Activated CD8-positive, alpha-beta T cell treated with anti-CD3 and anti-CD28 coated beads, Interleukin-2, amount 10 ng/mL, durations not matched to agents 7 days and 5 days (primary cell): ENCODE results near the gene ACER1. TPM values are rescaled to one million over a fixed set of nuclear protein-coding genes. Genes with fewer than 3 reads are reported as not detected.

ENCODE experiments used
- ATAC-seq: fragments of 150-1000 bp; cut with Tn5 transposase; one replicate; pipeline ENCODE4 v1.10.0; 2021; ENCODE audit warnings: moderate library complexity
- CTCF ChIA-PET: fragments of 350-600 bp; sonication (Branson Sonifier 250); formaldehyde crosslinking; loops from one replicate; lab custom pipeline; 2021; ENCODE audit warnings: antibody characterized with exemption; lab: Charles Lee
- POLR2A ChIA-PET: fragments of 350-600 bp; sonication (Branson Sonifier 250); formaldehyde crosslinking; loops from one replicate; lab custom pipeline; 2021; ENCODE audit warnings: antibody characterized with exemption; lab: Charles Lee
- DNase-seq: peaks from one replicate; pipeline ENCODE4 v3.0.0-alpha.2; 2020
- H3K27ac Mint-ChIP-seq: one replicate; pipeline ENCODE4 v1.8.0; 2021; ENCODE audit warnings: mild to moderate bottlenecking, mixed read lengths
- H3K27me3 Mint-ChIP-seq: one replicate; pipeline ENCODE4 v1.8.0; 2021; ENCODE audit warnings: low read depth, mixed read lengths
- H3K36me3 Mint-ChIP-seq: one replicate; pipeline ENCODE4 v1.8.0; 2021; ENCODE audit warnings: low read depth, mixed read lengths
- H3K4me1 Mint-ChIP-seq: one replicate; pipeline ENCODE4 v1.8.0; 2021; ENCODE audit warnings: low read depth, mixed read lengths
- H3K4me3 Mint-ChIP-seq: one replicate; pipeline ENCODE4 v1.8.0; 2021; ENCODE audit warnings: mild to moderate bottlenecking, mixed read lengths
- H3K9me3 Mint-ChIP-seq: one replicate; pipeline ENCODE4 v1.8.0; 2022; ENCODE audit warnings: mixed read lengths; ENCODE audit not compliant: insufficient read depth
- total RNA-seq, 2 experiments: library from RNA; stranded (reverse); gene quantifications; one replicate each; pipeline ENCODE4 v1.2.3, GENCODE V29; 2021

Gene ACER1
- total RNA-seq, 2 experiments from 2014 or later: 0.26 to 0.29 TPM

GRCh38 chr19:6263306-6263705, 70.1 kb downstream of the ACER1 start:
- H3K36me3 Mint-ChIP-seq: peaks cover 53% of the 10 kb centered on the region
- peaks cover 19% of the 10 kb centered on the region for H3K4me1 Mint-ChIP-seq
- no peaks in the 10 kb centered on the region for H3K9me3 Mint-ChIP-seq
- no peak overlapping the region for H3K27ac Mint-ChIP-seq
- H3K4me3 Mint-ChIP-seq: no peak overlapping the region
- H3K27me3 Mint-ChIP-seq: no peaks in the 10 kb centered on the region
- CTCF ChIA-PET: no interaction called here
- DNase-seq: no peak
- POLR2A ChIA-PET: no interaction called here
- no peak for ATAC-seq

GRCh38 chr19:6262519-6262918, 70.9 kb downstream of the ACER1 start:
- Mint-ChIP-seq H3K27ac (peak overlapping the region; percentile 62), H3K27me3 (no peaks in the 10 kb centered on the region), H3K9me3 (no peaks in the 10 kb centered on the region), H3K4me3 (no peak overlapping the region), H3K36me3 (peaks cover 53% of the 10 kb centered on the region), H3K4me1 (peaks cover 19% of the 10 kb centered on the region)
- ATAC-seq (no peak), DNase-seq (no peak)
- CTCF ChIA-PET: no interaction called here
- POLR2A ChIA-PET: no interaction called here

GRCh38 chr19:6261883-6262282, 71.5 kb downstream of the ACER1 start:
- peaks cover 52% of the 10 kb centered on the region for H3K36me3 Mint-ChIP-seq
- H3K9me3 Mint-ChIP-seq: no peaks in the 10 kb centered on the region
- peaks cover 19% of the 10 kb centered on the region for H3K4me1 Mint-ChIP-seq
- no peak overlapping the region for H3K4me3 Mint-ChIP-seq
- H3K27ac Mint-ChIP-seq: peak overlapping the region; percentile 62
- no peaks in the 10 kb centered on the region for H3K27me3 Mint-ChIP-seq
- DNase-seq: no peak
- CTCF ChIA-PET: interaction anchor here (1.0 to 1.8 kb wide), 3 partner anchors 9 to 38 kb away, joined by 3 to 6 read pairs (median 3); no protein-coding TSS in a partner anchor
- POLR2A ChIA-PET: no interaction called here
- ATAC-seq: no peak

DNA sequence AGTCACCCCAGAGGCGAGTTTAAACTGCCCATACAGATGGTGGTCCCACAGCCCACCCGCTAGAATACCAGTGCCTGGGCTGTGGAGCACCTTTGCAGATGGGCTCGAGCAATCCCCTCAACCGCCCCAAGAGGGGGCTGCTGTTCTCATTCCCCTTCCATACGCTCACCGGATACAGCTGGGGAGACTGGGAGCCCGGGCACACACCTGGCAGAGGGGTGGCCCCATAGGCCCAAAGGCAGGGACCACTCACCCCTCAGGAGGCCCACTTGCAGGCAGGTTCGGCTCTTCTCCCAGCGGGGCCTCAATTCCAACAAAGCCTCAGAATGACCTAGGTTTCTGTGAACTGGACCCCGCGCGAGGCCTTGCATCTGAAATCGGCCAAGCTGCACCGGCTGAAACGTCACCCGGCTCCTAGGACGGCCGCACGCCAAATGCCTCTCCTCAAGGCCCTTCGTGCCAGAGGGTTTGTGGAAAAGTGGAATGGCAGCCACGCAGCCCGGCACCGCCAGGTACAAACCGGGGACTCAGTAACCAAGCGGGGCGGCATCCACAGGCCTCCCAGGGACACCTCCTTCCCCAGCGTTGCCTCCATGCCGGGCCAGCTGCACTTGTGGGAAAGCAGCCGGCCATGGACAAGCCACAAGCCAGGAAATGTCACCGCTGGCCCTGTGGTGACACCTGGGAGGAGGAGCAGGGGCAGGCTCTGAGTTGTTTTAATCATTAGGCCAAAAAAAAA, 72.3 kb downstream of the ACER1 start:
- H3K27me3 Mint-ChIP-seq: no peaks in the 10 kb centered on the region
- peak; percentile 70 for ATAC-seq
- H3K36me3 Mint-ChIP-seq: peaks cover 52% of the 10 kb centered on the region
- H3K27ac Mint-ChIP-seq: peak overlapping the region; percentile 49
- POLR2A ChIA-PET: no interaction called here
- CTCF ChIA-PET: interaction anchor here (0.9 to 1.8 kb wide), 5 partner anchors 10 to 43 kb away, joined by 3 to 6 read pairs (median 3); no protein-coding TSS in a partner anchor
- H3K4me3 Mint-ChIP-seq: no peak overlapping the region
- peak; percentile 48 for DNase-seq
- H3K9me3 Mint-ChIP-seq: no peaks in the 10 kb centered on the region
- H3K4me1 Mint-ChIP-seq: peaks cover 19% of the 10 kb centered on the region

DNA sequence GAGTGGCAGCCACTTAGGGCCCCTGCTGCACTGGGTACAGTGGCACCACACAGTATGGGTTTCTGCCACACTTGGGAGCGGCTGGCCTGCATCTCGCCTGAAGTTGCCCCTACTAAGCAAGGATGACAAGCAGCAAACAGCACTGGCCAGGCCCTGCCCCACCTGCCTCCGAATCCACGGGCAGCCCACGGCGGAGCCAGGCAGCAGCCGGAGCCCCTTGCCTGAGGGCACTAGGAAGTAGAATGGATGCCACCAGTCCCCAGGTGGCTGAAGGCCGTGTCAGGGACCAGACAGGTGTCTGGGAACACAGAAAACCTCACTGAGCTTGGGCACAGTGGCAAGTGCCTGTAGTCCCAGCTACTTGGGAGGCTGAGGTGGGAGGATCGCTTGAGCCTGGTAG, 73.0 kb downstream of the ACER1 start:
- DNase-seq: no peak
- ATAC-seq: no peak
- POLR2A ChIA-PET: no interaction called here
- no peaks in the 10 kb centered on the region for H3K27me3 Mint-ChIP-seq
- H3K36me3 Mint-ChIP-seq: peaks cover 53% of the 10 kb centered on the region
- H3K27ac Mint-ChIP-seq: no peak overlapping the region
- peaks cover 19% of the 10 kb centered on the region for H3K4me1 Mint-ChIP-seq
- CTCF ChIA-PET: interaction anchor here (0.9 to 1.8 kb wide), 4 partner anchors 11 to 42 kb away, joined by 3 to 6 read pairs (median 3); no protein-coding TSS in a partner anchor
- H3K9me3 Mint-ChIP-seq: no peaks in the 10 kb centered on the region
- no peak overlapping the region for H3K4me3 Mint-ChIP-seq

- H3K27ac Mint-ChIP-seq: no peak overlapping the region
- no peak overlapping the region for H3K4me3 Mint-ChIP-seq
- ChIA-PET POLR2A (no interaction called here), CTCF (interaction anchor here (1.7 kb wide), 1 partner anchor 18 kb away, joined by 3 read pairs; no protein-coding TSS in a partner anchor)
- no peaks in the 10 kb centered on the region for H3K27me3 Mint-ChIP-seq
- DNase-seq: no peak
- H3K9me3 Mint-ChIP-seq: no peaks in the 10 kb centered on the region
- peaks cover 19% of the 10 kb centered on the region for H3K4me1 Mint-ChIP-seq
- ATAC-seq: no peak
- peaks cover 47% of the 10 kb centered on the region for H3K36me3 Mint-ChIP-seq
These were observed 74.0 kb downstream of the ACER1 start for GRCh38 chr19:6259312-6259861.

DNA sequence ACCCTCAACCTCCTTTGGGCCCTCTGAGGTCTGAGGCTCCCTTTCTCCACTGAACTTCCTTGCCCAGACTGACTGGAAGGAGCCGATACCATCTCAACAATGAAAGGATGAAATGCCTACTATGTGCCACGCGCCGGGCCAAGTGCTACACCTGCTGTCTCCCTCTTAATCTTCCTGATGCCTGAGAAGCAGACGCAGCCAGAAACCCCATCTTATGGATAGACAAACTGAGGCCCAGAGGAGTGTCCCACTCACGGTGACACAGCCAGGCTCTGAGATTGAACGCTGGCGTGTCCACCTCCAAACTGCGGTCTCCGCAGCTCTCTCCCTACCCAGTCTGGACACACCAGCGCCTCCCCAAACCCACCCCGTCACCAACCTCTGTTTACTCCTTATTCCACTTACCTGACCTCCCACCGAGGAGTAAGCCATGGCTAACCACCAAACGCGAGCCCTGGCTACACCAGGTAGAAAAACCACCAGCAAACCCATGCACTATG, 74.5 kb downstream of the ACER1 start:
- Mint-ChIP-seq H3K4me1 (peaks cover 19% of the 10 kb centered on the region), H3K27me3 (no peaks in the 10 kb centered on the region), H3K27ac (no peak overlapping the region), H3K36me3 (peaks cover 47% of the 10 kb centered on the region), H3K9me3 (no peaks in the 10 kb centered on the region), H3K4me3 (no peak overlapping the region)
- POLR2A ChIA-PET: no interaction called here
- ATAC-seq (no peak), DNase-seq (no peak)
- CTCF ChIA-PET: no interaction called here

Other genes starting within 250 kb of the ACER1 start
- 10 to 100 TPM; 12.3 to 13.8 TPM for gene RFX2, start 223.1 kb downstream of the ACER1 start, total RNA-seq
- gene ACSBG2, start 197.9 kb downstream of the ACER1 start, total RNA-seq: not detected
- 10 to 100 TPM; 37.3 to 48.7 TPM for gene MLLT1, start 53.6 kb downstream of the ACER1 start, total RNA-seq
- 100 to 1,000 TPM; 142 to 160 TPM for gene CLPP, start 27.9 kb upstream of the ACER1 start, total RNA-seq
- gene ALKBH7, start 39.2 kb upstream of the ACER1 start, total RNA-seq: 10 to 100 TPM; 46.1 to 48.8 TPM
- gene PSPN, start 42.3 kb upstream of the ACER1 start, total RNA-seq: 1 to 10 TPM; 2.1 to 2.6 TPM
- gene GTF2F1, start 59.6 kb upstream of the ACER1 start, total RNA-seq: 10 to 100 TPM; 71.2 to 71.5 TPM
- 100 to 1,000 TPM; 345 to 354 TPM for gene KHSRP, start 91.2 kb upstream of the ACER1 start, total RNA-seq
- under 1 TPM; 0.16 to 0.18 TPM for gene SLC25A41, start 100.2 kb upstream of the ACER1 start, total RNA-seq
- gene SLC25A23, start 126.2 kb upstream of the ACER1 start, total RNA-seq: 10 to 100 TPM; 27.5 to 28.0 TPM
- gene CRB3, start 130.7 kb upstream of the ACER1 start, total RNA-seq: 1 to 10 TPM in 1 of 2 experiments, not detected in 1; 1.1 TPM
- 10 to 100 TPM; 94.1 to 97.5 TPM for gene DENND1C, start 148.2 kb upstream of the ACER1 start, total RNA-seq
- gene TUBB4A, start 168.7 kb upstream of the ACER1 start, total RNA-seq: 1 to 10 TPM; 6.6 to 6.9 TPM
- 1 to 10 TPM; 1.5 to 1.7 TPM for gene TNFSF9, start 197.4 kb upstream of the ACER1 start, total RNA-seq